NCI-H82 treated with DMSO at 0.1 percent for 48 hours (cell line): Measurements from ENCODE around the gene EPHB1.
"Not testable (repeated sequence)": the region's sequence is repeated elsewhere in the genome, so short reads cannot be mapped to it uniquely, and the experiment has no call there.

ENCODE experiments used
- DNase-seq: peaks from one replicate; lab custom pipeline; 2025; ENCODE audit not compliant: unreplicated experiment; lab: John Stamatoyannopoulos, UW

The EPHB1 gene

DNA sequence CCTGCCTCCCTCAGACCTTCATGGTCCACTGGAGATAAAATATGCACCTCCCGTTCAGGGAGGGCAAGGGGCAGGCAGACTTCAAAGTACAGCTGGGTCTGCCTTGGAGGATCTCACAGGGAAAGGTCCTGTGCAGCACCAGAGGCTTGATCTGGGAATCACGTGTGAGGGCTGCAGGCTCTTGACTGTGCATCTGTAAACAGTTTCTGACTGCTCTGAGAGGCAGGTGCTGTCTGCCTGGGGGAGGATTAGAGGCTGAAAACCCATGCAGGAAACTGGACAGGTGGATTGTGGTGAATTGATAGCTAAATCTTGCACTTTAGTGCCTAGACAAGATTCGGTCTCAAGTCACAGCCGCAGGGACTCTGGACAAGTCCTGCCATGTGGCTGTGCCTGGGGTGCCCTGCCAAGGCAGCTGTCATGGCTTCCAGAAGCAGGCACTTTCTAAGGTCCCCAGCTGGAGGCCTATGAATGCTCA is 239.3 kb downstream of the EPHB1 start:
- no peak for DNase-seq

DNA sequence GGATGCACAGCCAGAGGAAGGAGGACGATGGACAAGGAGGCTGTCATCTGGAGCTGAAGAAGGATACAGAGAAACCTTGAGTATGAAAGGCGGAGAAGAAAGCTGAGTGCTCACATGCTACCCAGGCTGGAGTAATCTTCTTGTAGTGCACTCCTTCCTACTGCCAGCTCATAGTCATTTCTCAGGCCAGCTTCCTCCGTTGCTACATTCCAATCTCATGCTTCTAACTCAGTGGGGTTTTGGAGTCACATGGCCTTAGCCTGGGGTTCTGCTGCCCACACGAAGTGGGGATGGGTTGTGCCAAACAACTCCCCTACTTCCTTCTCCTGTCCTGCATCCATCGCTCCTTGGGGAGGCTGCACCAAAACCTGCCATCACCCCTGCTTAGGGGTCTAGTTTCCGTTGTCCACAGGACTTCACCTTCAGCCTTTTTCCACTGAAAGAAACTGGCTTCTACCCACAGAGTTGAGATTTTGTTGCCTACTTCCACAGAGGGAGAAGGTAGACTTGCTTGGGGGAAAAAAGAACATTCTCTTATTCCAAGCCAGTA is 239.9 kb downstream of the EPHB1 start:
- DNase-seq: no peak

GRCh38 chr3:135038186-135038585 is 243.1 kb downstream of the EPHB1 start:
- DNase-seq: no peak

DNA sequence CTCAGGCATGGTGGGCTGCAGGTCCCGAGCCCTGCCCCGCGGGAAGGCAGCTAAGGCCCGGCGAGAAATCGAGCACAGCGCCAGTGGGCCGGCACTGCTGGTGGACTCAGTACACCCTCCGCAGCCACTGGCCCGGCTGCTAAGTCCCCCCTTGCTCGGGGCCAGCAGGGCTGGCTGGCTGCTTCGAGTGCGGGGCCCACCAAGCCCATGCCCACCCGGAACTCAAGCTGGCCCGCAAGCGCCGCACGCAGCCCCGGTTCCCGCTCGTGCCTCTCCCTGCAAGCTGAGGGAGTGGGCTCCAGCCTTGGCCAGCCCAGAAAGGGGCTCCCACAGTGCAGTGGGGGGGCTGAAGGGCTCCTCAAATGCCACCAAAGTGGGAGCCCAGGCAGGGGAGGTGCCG is 244.5 kb downstream of the EPHB1 start:
- not testable (repeated sequence) for DNase-seq

DNA sequence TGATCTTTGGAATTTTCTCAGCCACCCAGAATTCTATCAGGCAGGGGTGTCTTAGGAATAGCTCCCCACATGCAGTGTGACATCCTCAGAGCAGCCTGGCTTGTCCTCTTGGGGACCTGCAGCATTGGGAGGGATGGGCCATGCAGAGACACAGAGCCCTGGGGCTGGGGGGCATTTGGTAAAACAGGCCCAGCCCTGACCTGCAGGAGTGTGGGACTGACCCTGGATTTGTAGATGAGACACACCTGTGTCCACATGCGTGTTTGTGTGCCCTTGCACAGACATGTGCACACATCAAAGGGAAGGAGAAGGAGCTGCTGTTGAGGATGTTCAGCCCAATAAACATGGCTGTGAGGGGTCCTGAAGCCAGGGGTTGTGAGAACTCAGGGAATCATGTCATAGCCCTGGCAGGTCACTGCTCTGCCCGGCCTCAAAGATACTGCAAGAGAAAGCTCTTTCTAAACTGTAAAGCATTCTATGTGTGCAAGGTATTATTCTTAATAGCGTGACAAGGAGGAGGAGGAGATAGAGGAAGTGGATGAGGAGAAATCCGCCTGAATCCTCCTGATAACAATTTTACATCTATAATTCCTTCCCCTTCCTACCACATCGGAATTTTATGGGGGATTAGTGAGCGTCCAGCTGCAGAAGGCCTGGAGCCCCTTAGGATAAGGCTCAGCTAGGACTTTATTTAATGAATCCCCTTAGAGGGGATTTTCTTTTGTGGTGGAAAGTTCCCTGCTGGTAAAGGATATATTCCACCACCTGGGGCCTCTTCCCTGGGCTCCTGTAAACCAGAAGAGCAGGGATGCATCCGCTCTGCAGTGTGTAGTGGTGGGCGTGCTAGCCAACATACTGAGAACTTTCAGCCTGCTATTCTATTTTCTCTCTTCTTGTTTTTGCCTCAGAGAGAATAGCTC is 245.5 kb downstream of the EPHB1 start:
- DNase-seq: peak; percentile 60

DNA sequence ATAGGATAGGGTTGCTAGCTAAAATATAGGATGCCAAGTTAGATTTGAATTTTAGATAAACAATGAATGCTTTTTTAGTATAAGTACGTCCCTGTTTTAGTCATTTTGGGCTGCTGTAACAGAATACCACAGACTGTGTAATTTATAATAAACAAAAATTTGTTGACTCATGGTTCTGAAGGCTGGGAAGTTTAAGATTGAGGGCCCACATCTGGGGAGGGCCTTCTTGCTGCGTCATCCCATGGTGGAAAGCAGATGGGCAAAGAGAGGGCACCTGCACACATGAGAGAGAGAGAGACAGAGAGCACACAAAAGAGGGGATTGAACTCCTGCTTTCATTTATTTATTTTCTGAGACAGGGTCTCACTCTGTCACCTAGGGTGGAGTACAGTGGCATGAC is 246.5 kb downstream of the EPHB1 start:
- no peak for DNase-seq

DNA sequence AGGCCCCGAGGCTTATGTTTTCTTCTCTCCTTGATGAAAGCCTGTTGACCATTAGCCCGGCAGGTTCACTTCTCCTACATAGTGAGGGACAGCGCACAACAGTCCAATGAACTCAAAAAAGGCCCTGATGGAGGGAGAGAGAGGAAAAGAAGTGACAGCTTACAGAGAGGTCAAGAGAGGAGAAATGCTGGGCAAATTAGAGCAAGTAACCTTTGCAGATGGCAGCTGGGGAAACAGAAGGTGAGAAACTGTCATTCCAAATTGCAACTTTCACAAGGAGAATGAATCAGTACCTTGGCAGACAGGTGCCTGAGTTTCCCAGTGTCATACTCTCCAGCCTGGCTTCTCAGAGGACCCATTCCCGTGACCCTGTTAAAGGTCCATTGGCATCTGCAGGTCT is 252.0 kb downstream of the EPHB1 start:
- DNase-seq: no peak

DNA sequence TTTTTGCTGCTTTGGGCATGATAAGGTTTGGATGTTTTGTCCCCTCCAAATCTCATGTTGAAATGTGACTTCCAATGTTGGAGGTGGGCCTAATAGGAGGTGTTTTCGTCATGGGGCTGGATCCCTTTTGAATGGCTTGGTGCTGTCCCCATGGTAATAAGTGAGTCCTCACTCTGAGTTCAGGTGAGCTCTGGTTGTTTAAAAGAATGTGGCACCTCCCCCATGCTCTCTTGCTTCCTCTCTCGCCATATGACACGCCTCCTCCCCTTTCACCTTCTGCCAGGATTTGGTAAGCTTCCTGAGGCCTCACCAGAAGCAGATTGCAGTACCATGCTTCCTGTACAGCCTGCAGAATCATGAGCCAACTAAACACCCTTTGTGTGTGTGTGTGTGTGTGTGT is 255.5 kb downstream of the EPHB1 start:
- DNase-seq: no peak

DNA sequence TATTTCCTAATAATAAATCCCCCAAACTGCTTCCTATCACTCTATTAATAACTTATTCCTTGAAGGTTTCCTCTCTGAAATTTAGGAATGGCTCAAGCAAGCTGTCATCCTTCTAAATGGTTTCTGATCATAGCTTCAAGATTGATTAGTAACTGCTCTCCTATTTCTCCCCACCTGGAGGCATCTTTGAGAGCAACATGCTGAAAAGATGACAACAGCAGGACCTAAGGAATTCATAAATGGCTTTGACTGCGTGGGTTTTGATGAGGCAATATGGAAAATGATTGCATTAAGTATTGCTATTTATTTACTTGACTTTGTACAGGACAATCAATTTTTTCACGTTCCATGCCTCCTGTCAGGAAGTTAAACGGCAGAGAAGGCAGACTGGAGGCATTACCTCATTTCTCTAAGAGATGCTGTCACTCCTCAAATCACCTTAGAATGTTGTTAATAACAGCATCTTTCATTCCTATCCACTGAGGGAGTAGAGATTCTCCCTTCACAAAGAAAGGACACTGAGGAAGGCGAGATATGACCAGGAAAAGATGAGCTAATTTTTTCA is 256.4 kb downstream of the EPHB1 start:
- DNase-seq: no peak

DNA sequence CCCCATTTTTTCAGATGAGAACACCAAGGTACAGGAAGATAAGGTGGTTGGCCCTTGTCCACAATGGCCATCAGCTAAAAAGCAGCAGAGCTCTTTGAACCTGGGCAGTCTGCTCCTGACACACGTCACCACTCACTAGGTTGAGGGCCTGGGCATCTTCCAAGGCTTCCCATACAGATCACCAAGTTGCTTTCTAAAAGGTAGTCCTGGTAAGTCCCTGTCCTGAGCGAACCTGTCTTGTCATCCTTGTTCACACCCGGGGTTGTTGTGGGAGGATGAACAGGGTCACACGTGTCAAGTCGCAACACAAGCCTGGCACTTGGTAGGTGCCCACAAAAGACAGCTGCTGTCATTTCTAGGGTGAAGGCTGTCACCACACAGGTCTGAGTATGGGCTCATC is 260.4 kb downstream of the EPHB1 start:
- DNase-seq: no peak

DNA sequence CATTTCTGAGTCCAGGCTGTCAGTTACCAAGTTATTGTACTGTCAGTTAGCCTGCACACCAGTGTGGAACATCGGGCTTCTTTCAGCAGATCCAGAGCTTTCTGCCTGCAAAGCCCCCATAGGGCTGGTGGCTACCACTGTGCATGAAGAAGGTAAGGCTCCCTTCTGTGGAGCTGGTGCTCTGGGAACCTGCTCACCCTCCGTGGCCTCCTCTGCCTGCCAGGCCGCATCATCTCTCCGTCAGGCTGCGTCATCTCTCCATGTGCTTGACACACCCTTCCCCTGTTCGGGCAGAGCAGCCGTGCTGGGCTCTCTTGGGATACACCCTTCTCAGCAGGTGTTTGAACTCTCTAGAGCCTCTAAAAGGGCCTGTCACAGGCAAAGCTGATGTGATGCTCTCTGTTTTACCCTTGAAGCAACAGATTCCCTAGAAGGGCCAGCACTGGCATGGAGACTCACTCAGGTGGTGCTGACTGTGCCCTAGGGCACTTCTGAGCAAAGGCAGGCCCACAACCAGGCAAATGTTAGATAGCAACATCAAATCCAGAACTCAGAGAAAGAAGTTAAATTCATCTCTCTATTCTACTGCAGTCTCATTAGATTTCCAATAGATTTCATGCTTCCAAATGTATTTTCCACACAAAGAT is 261.1 kb downstream of the EPHB1 start:
- DNase-seq: no peak

- DNase-seq: no peak
These were observed 261.8 kb downstream of the EPHB1 start for GRCh38 chr3:135056733-135057310.

- DNase-seq: no peak
These were observed 262.9 kb downstream of the EPHB1 start for GRCh38 chr3:135057996-135058395.

- no peak for DNase-seq
These were observed 264.5 kb downstream of the EPHB1 start for GRCh38 chr3:135059580-135059979.

DNA sequence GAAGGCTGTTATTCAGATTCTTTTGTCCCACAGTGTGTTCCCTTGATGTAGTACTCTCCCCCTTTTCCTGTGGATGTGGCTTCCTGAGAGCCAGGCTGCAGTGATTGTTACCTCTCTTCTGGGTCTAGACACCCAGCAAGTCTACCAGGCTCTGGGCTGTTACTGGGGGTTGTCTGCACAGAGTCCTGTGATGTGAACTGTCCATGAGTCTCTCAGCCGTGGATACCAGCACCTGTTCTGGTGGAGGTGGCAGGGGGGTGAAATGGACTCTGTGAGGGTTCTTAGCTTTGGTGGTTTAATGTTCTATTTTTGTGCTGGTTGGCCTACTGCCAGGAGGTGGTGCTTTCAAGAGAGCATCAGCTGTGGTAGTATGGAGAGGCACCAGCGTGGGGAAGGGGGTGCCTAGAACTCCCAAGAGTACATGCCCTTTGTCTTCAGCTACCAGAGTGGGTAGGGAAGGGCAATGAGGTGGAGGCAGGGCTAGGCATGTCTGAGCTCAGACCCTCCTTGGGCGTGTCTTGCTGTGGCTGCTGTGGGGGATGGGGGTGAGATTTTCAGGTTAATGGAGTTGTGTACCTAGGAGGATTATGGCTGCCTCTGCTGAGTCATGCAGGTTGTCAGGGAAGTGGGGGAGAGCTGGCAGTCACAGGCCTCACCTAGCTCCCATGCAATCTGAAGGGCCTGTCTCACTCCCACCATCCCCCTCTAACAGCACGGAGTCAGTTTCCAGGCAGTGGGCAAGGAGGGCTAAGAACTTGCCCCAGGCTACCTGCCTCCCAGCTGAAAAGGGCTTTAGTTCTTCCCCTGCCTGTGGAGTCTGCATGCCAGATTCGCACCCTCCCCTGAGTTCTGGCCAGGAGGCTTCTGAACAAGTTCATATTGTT is 272.0 kb downstream of the EPHB1 start:
- DNase-seq: not testable (repeated sequence)

DNA sequence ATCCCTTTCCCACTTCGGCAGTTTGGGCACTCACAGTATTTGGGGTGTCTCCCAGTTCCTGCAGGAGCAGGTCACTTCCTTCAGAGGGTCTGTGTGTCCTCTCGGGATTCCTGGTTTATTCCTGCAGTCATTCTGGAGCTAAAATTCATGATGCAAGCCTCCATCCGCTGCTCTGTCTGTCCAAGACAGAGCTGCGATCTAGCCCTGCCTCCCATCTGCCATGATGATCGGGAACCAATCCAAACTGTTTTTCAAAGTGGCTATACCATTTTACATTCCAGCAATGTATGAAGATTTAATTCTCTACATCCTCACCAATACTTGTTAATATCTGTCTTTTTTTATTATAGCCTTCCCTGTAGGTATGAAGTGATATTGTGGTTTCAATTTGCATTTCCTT is 273.0 kb downstream of the EPHB1 start:
- DNase-seq: no peak

GRCh38 chr3:135069406-135069805 is 274.3 kb downstream of the EPHB1 start:
- no peak for DNase-seq

- DNase-seq: no peak
These were observed 276.4 kb downstream of the EPHB1 start for GRCh38 chr3:135071483-135071882.

DNA sequence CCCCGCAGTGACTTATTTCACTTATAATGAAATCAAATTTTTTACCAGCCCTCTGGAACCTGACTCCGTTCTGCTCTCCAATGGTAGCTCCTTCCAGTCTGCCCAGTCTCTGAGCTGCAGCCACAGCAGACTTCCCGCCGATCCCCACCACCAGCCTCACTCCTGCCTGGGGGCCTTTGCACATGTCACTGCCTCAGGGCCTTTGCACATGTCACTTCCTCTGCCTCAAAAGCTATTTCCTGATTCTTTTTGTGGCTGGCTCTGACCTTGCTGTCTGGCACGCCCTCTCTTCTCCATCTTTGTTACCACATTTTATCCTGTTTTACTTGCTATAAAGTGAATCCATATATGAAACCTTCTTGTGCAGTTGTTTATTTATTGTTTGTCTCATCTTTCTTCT is 277.4 kb downstream of the EPHB1 start:
- DNase-seq: no peak

- no peak for DNase-seq
These were observed 280.1 kb downstream of the EPHB1 start for GRCh38 chr3:135075157-135075556.
